NCI-H510A (cell line): ENCODE data around the gene SLC39A9.
A peak's percentile ranks its signal among the peaks of the same experiment; 100 is the strongest.
"Not testable (repeated sequence)": the region's sequence is repeated elsewhere in the genome, so short reads cannot be mapped to it uniquely, and the experiment has no call there.

Experiments
- DNase-seq: peaks from one replicate; lab custom pipeline; 2025; lab: John Stamatoyannopoulos, UW

The SLC39A9 gene

GRCh38 chr14:69478055-69478454 is 79.6 kb downstream of the SLC39A9 start:
- DNase-seq, result not testable (repeated sequence)

- no peak for DNase-seq
Observed at GRCh38 chr14:69479696-69480095, 81.2 kb downstream of the SLC39A9 start.

GRCh38 chr14:69480136-69480535 is 81.6 kb downstream of the SLC39A9 start:
- DNase-seq, result no peak

GRCh38 chr14:69481815-69482568 is 83.5 kb downstream of the SLC39A9 start:
- DNase-seq, result no peak

DNA sequence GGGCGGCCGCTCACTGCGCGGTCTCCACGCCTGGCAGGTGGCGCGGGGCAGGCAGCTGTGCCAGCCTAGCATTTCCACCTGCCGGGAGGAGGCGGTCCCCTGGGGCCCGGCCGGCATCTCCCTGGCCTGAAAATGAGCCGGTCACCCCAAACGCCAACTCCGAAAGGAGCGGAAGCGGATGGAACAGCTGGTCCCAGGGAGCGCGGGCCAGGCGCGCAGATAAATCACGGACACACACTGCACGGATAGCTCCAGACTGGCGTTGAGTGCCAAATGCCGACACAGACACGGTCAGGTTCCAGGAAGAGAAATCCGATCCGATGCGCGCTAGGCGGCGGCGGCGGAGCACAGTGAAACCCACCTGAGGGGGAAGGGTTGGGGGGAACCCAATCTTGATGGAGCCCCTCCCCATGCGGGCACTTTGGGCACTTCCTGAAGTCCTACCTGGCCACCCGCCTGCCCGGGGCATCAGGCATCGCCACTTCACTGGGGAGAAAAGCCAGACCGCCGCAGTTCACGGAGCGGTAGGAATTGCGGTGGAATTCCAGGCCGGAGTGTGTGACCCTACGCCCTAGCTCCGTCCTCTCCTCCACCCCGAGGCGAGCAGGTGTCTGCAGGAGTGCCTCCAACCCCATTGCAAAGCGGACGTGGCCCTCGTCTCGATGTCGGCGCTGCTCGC is 85.4 kb downstream of the SLC39A9 start:
- peak; percentile 25 for DNase-seq

- peak; percentile 44 for DNase-seq
Observed at GRCh38 chr14:69484444-69485314, 86.2 kb downstream of the SLC39A9 start, which contains the start of gene PLEKHD1. TSS of gene PLEKHD1 (plus strand) at chr14:69484728. CDS start at chr14:69484966, 238 bp downstream.

- no peak for DNase-seq
Observed at GRCh38 chr14:69485315-69485660, 86.8 kb downstream of the SLC39A9 start.

DNA sequence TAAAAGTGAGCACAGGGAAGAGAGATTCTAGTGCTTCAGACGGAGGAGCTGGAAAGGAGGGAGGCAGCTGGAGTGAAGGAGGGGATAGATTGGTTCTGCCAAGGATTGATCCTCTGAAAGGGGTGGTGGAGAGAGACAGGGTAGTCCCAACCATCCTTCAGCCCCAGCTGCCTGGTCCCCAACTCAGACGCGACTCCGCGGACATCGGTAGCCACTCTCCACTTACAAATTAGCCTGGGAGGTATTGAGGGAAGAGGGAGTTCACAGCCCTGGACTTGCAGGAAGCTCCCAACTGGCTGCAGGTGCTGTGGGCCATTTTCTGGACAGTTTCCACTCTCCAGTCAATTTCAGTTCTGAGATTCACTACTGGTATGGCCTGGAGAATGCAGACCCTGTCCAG is 87.2 kb downstream of the SLC39A9 start:
- no peak for DNase-seq

GRCh38 chr14:69487226-69487625 is 88.7 kb downstream of the SLC39A9 start:
- DNase-seq, result no peak

- DNase-seq, result no peak
Observed at GRCh38 chr14:69487771-69488170, 89.3 kb downstream of the SLC39A9 start.

- DNase-seq, result no peak
Observed at GRCh38 chr14:69489495-69489894, 91.0 kb downstream of the SLC39A9 start.

GRCh38 chr14:69490219-69490918 is 91.9 kb downstream of the SLC39A9 start:
- DNase-seq, result no peak

DNA sequence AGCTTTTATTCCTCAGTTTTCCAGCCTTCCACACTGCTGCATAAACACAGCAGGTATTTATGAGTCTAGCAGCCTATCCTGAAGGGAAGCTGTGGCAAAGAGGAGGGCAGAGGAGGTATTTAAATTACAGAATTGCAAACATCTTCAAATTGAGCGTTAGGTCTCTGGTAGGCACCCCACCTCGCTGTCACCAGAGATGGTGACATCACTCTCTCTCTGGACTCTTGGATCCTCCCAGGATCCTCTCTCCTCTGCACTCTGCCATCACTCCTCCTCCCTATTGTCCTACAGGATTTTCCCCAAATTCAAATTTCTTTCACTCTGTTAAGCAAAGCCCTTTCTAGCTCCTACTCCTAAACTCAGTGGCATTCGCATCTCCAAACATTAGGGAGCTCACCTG is 92.7 kb downstream of the SLC39A9 start:
- no peak for DNase-seq

DNA sequence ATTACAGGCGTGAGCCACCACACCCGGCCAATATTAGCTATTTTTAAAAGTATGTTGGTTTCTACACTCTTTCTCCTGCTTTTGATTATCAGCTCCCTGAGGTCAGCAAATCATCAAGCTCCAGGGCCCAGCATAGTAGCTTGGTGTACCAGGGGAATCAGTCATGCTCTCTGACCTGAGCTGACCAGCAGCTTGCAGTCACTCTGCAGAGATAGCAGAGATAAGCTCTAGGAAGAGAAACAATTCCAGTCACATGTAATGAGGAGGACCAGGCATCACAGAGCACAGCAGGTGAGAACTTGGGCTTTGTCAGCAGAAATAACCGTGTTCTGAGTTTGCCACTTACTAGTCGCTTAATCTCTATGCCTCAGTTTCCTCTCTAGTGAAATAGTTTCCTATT is 94.5 kb downstream of the SLC39A9 start:
- DNase-seq, result no peak

DNA sequence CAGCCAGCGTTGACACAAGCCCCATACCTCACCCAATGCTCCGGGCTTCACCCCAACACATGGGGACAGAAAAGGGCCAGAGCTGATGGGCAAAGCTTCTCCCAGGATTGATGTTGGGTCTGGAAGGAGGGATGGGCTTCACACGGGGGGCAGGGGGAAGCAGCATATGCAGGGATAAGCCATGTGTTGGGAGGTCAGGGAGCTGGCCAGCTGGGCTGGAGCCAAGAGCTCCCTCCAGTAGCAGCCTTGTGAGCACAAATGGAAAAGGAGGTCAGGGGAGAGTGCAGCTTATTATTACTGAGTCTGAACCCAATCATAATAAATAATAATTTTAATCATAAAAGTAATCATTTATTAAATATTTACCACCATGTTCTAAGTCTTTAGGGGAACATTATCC is 95.3 kb downstream of the SLC39A9 start:
- DNase-seq, result no peak

GRCh38 chr14:69495341-69495921 is 96.9 kb downstream of the SLC39A9 start:
- DNase-seq, result no peak

- not testable (repeated sequence) for DNase-seq
Observed at GRCh38 chr14:69497866-69498265, 99.4 kb downstream of the SLC39A9 start.

- not testable (repeated sequence) for DNase-seq
Observed at GRCh38 chr14:69498286-69498685, 99.8 kb downstream of the SLC39A9 start.

- no peak for DNase-seq
Observed at GRCh38 chr14:69499436-69499835, 100.9 kb downstream of the SLC39A9 start.

DNA sequence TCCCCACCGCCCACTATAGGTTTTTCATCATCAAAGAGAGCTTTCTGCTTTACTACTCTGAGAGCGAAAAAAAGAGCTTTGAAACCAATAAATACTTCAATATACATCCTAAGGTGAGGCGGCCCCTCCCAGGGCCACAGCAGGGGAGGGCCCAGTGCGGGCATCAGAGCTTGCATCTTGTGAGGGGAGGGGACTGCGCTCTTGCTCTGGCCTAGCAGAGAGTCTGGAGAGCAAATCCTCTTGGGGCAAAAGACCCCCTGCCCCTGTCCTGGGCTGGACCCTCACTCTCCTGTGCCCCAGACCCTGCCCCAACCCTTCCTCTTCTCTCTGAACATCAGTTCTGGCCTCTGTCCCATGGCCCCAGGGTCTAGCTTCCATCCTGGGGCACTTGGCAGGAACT is 101.6 kb downstream of the SLC39A9 start:
- DNase-seq, result no peak

- no peak for DNase-seq
Observed at GRCh38 chr14:69500736-69501135, 102.2 kb downstream of the SLC39A9 start.

- no peak for DNase-seq
Observed at GRCh38 chr14:69501423-69501838, 102.9 kb downstream of the SLC39A9 start.
